Keratinocyte (primary cell): Measurements from ENCODE around the gene DLX1. TPM values are rescaled to one million over a fixed set of nuclear protein-coding genes. Genes with fewer than 3 reads are reported as not detected.

ENCODE experiments used
- DNase-seq: peaks from one replicate; pipeline ENCODE4 v3.0.0-alpha.2; 2011; ENCODE audit warnings: low read depth, missing footprints, low spot score
- FAIRE-seq: peaks from 2 replicates; lab custom pipeline; 2011; peaks lifted over from hg19 to GRCh38; lab: Jason Lieb, UNC
- H2AFZ ChIP-seq: 2 replicates; pipeline ENCODE4 v1.6.0; 2012; ENCODE audit warnings: low read length, control low read depth, inconsistent platforms; ENCODE audit not compliant: control insufficient read depth
- H3K27ac ChIP-seq: 2 replicates; pipeline ENCODE4 v1.5.1; 2011; ENCODE audit warnings: low read length; ENCODE audit not compliant: control insufficient read depth, insufficient read depth
- H3K27me3 ChIP-seq: 3 replicates; pipeline ENCODE4 v1.6.0; 2011; ENCODE audit warnings: low read length; ENCODE audit not compliant: control insufficient read depth, insufficient read depth; ENCODE audit errors: extremely low read depth
- H3K36me3 ChIP-seq, 2 experiments: 2 replicates in 1 of 2; 3 replicates in 1 of 2; pipeline ENCODE4 v1.5.1; 2011; ENCODE audit warnings: low read length in 2 of 2, mild to moderate bottlenecking in 1 of 2; ENCODE audit not compliant: control insufficient read depth in 2 of 2, insufficient read depth in 2 of 2; ENCODE audit errors: extremely low read depth in 1 of 2
- H3K4me1 ChIP-seq: 3 replicates; pipeline ENCODE4 v1.5.1; 2011; ENCODE audit warnings: low read length; ENCODE audit not compliant: control insufficient read depth, insufficient read depth; ENCODE audit errors: extremely low read depth
- H3K4me2 ChIP-seq: 3 replicates; pipeline ENCODE4 v1.6.0; 2011; ENCODE audit warnings: low read depth, low read length; ENCODE audit not compliant: control insufficient read depth, insufficient read depth; ENCODE audit errors: extremely low read depth
- H3K4me3 ChIP-seq, 3 experiments: fragments of 200-600 bp in 1 of 3; sonication (generic) in 1 of 3; 2 replicates in 2 of 3; 3 replicates in 1 of 3; pipeline ENCODE4 v1.5.1; 2011 to 2016; ENCODE audit warnings: low read length in 3 of 3, mild to moderate bottlenecking in 3 of 3, control low read depth in 2 of 3, inconsistent platforms in 1 of 3, low read depth in 1 of 3, mixed read lengths in 1 of 3, mixed run types in 1 of 3, moderate library complexity in 1 of 3; ENCODE audit not compliant: control insufficient read depth in 2 of 3, insufficient read depth in 2 of 3; ENCODE audit errors: extremely low read depth in 1 of 3
- H3K79me2 ChIP-seq: 2 replicates; pipeline ENCODE4 v1.6.0; 2012; ENCODE audit warnings: low read length; ENCODE audit not compliant: control insufficient read depth, insufficient read depth
- H3K9ac ChIP-seq: 3 replicates; pipeline ENCODE4 v1.6.0; 2011; ENCODE audit warnings: low read length; ENCODE audit not compliant: control insufficient read depth, insufficient read depth; ENCODE audit errors: extremely low read depth
- H3K9me1 ChIP-seq: 3 replicates; pipeline ENCODE4 v1.6.0; 2011; ENCODE audit warnings: low read length; ENCODE audit not compliant: control insufficient read depth, insufficient read depth; ENCODE audit errors: extremely low read depth
- H3K9me3 ChIP-seq: 2 replicates; pipeline ENCODE4 v1.5.1; 2012; ENCODE audit warnings: low read depth, low read length; ENCODE audit not compliant: control insufficient read depth
- H4K20me1 ChIP-seq: 3 replicates; pipeline ENCODE4 v1.6.0; 2011; ENCODE audit warnings: low read length; ENCODE audit not compliant: control insufficient read depth, insufficient read depth; ENCODE audit errors: extremely low read depth
- EZH2 ChIP-seq: IDR thresholded peaks from one replicate; pipeline ENCODE4 v1.6.1; 2012; ENCODE audit warnings: inconsistent platforms, mild to moderate bottlenecking, low read length, moderate library complexity
- dilution Hi-C: fragments of 300-500 bp; cut with MboI; formaldehyde crosslinking; loops from one replicate; pipeline ENCODE4 v1.7.0; 2020; ENCODE audit warnings: low sequenced_read_pairs; ENCODE audit not compliant: extremely low pct_ligation_motif_present
- polyA plus RNA-seq, 5 experiments: library from polyadenylated mRNA; depleted of rRNA in 3 of 5; stranded (reverse) in 3 of 5; stranded (forward) in 1 of 5; unstranded in 1 of 5; fragments of >200 nt; gene quantifications; 1 replicate in 1 of 5; 2 replicates in 3 of 5; 3 replicates in 1 of 5; pipeline versions ENCODE4 v1.2.1 to v1.2.3, GENCODE V29; 2011 to 2012; ENCODE audit warnings: missing spikeins in 2 of 5, low read depth in 1 of 5, low replicate concordance in 1 of 5
- TF ChIP-seq, protein P1 (sequence below), 3 experiments: IDR thresholded peaks in 1 of 3; conservative IDR thresholded peaks in 1 of 3; optimal IDR thresholded peaks in 1 of 3; 2 replicates in 2 of 3; 3 replicates in 1 of 3; pipeline versions ENCODE3 to v1.5.1; 2011; ENCODE audit warnings: low read length in 3 of 3, mild to moderate bottlenecking in 3 of 3, moderate library complexity in 2 of 3, control low read depth in 1 of 3, inconsistent platforms in 1 of 3; ENCODE audit not compliant: insufficient read depth in 2 of 3; ENCODE audit errors: extremely low read depth in 1 of 3

Gene DLX1
- polyA plus RNA-seq, 1 donor (not counting 4 experiments of a cell fraction or from before 2014, with no cell fraction given): 0.88 TPM

DNA sequence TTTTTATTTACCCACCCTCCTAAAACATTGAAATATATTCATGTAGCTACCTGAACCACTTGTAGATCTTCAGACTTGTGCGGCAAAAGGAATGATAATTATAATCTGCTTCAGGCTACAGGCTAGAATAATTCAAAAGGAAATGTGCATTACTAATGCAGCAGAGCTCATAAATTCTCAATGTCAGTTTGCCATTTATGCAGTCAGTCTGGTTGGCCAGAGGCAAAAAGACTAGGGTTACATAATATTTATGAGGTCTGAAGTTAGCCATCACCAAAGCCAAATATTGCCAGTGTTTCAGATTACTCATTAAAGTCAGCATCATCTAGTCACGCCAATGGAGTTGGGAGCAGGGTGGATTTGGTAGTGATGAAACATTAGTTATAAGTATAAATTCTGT lies 46.7 kb upstream of the DLX1 start:
- Histone ChIP-seq H3K4me2 (peak overlapping the region; percentile 17), H2AFZ (no peak overlapping the region), H4K20me1 (no peaks in the 10 kb centered on the region), H3K27ac (peak overlapping the region; percentile 43), H3K36me3 (no peaks in the 10 kb centered on the region), H3K4me3 (no peak overlapping the region), H3K79me2 (no peaks in the 10 kb centered on the region), H3K27me3 (no peaks in the 10 kb centered on the region), H3K9me1 (no peaks in the 10 kb centered on the region), H3K9ac (no peak overlapping the region), H3K4me1 (peaks cover 13% of the 10 kb centered on the region), H3K9me3 (no peaks in the 10 kb centered on the region)
- dilution Hi-C loops: no loop called here
- DNase-seq (peak; percentile 40), FAIRE-seq (peak; percentile 89)
- TF ChIP-seq EZH2: no peak
- TF ChIP-seq, protein P1, sequence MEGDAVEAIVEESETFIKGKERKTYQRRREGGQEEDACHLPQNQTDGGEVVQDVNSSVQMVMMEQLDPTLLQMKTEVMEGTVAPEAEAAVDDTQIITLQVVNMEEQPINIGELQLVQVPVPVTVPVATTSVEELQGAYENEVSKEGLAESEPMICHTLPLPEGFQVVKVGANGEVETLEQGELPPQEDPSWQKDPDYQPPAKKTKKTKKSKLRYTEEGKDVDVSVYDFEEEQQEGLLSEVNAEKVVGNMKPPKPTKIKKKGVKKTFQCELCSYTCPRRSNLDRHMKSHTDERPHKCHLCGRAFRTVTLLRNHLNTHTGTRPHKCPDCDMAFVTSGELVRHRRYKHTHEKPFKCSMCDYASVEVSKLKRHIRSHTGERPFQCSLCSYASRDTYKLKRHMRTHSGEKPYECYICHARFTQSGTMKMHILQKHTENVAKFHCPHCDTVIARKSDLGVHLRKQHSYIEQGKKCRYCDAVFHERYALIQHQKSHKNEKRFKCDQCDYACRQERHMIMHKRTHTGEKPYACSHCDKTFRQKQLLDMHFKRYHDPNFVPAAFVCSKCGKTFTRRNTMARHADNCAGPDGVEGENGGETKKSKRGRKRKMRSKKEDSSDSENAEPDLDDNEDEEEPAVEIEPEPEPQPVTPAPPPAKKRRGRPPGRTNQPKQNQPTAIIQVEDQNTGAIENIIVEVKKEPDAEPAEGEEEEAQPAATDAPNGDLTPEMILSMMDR (optimal IDR thresholded peaks at IDR 0.05 in 1 of 3, IDR thresholded peaks at IDR 0.05 in 1 of 3, conservative IDR thresholded peaks at IDR 0.05 in 1 of 3; ENCODE audit: extremely low read depth in 1 of 3, insufficient read depth in 2 of 3, low read length in 3 of 3): no peak

DNA sequence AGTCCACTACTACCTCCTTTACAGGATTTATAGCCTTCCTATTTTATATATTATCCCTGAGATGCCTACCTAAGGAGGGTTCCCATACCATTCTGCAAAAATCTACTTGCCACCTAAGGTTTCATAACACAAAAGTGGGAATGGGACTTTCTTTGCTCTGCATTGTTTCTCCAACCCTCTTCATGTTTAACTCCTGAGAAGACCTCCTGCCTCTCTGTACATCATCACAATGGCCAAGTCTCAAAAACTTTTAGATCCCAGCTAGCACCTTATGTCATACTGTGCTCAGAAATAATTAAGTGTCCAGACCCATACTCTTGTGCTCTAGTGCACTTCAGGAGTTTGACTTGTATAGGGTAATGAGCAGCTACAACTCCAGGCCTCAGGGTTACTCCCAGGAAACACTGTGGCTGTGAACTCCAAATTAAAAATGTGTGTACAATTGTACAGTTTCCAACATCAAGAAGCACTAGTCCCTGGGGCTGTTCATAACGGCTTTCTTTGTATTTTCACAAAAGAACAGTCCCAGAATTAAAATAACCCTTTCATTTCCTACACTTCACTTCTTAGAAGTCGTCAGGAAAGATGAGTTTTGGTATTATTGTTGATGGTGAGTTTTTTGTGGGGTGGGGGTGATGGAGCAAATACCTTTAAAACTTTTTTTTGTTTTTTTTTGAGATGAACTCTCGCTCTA lies 46.1 kb upstream of the DLX1 start:
- H4K20me1 ChIP-seq: no peaks in the 10 kb centered on the region
- H3K9me3 ChIP-seq: no peaks in the 10 kb centered on the region
- H3K9ac ChIP-seq: no peak overlapping the region
- dilution Hi-C loops: no loop called here
- DNase-seq: no peak
- peak; percentile 52 for FAIRE-seq
- peak overlapping the region; percentile 17 for H3K4me2 ChIP-seq
- H3K36me3 ChIP-seq: no peaks in the 10 kb centered on the region
- H3K79me2 ChIP-seq: no peaks in the 10 kb centered on the region
- H3K27ac ChIP-seq: peak overlapping the region; percentile 43
- no peaks in the 10 kb centered on the region for H3K9me1 ChIP-seq
- TF ChIP-seq, protein P1 (optimal IDR thresholded peaks at IDR 0.05 in 1 of 3, IDR thresholded peaks at IDR 0.05 in 1 of 3, conservative IDR thresholded peaks at IDR 0.05 in 1 of 3; ENCODE audit: extremely low read depth in 1 of 3, insufficient read depth in 2 of 3, low read length in 3 of 3): no peak
- no peak for TF ChIP-seq EZH2
- peaks cover 13% of the 10 kb centered on the region for H3K4me1 ChIP-seq
- H3K27me3 ChIP-seq: no peaks in the 10 kb centered on the region
- no peak overlapping the region for H2AFZ ChIP-seq
- H3K4me3 ChIP-seq: no peak overlapping the region
